NCI-H1105 treated with DMSO at 0.1 percent for 48 hours (cell line): Measurements from ENCODE around the gene ABL1.

Experiments
- DNase-seq: peaks from one replicate; lab custom pipeline; 2025; lab: John Stamatoyannopoulos, UW

The ABL1 gene

GRCh38 chr9:130872093-130872492 is 37.0 kb downstream of the ABL1 start:
- no peak for DNase-seq

- DNase-seq, result no peak
These were observed 37.5 kb downstream of the ABL1 start for GRCh38 chr9:130872508-130872907.

GRCh38 chr9:130872912-130873503 is 38.0 kb downstream of the ABL1 start:
- DNase-seq, result no peak

- no peak for DNase-seq
These were observed 38.9 kb downstream of the ABL1 start for GRCh38 chr9:130873966-130874365.

GRCh38 chr9:130874783-130875182 is 39.7 kb downstream of the ABL1 start:
- DNase-seq, result no peak

- DNase-seq, result no peak
These were observed 42.2 kb downstream of the ABL1 start for GRCh38 chr9:130877300-130877699.

GRCh38 chr9:130878295-130878694 is 43.2 kb downstream of the ABL1 start:
- no peak for DNase-seq

- no peak for DNase-seq
These were observed 44.9 kb downstream of the ABL1 start for GRCh38 chr9:130879863-130880411.

GRCh38 chr9:130880599-130881220 is 45.7 kb downstream of the ABL1 start:
- no peak for DNase-seq

- no peak for DNase-seq
These were observed 46.5 kb downstream of the ABL1 start for GRCh38 chr9:130881516-130881915.

- DNase-seq, result no peak
These were observed 47.7 kb downstream of the ABL1 start for GRCh38 chr9:130882696-130883225.

GRCh38 chr9:130883479-130883878 is 48.4 kb downstream of the ABL1 start:
- DNase-seq, result no peak

GRCh38 chr9:130884111-130884531 is 49.1 kb downstream of the ABL1 start:
- DNase-seq, result no peak

- no peak for DNase-seq
These were observed 49.8 kb downstream of the ABL1 start for GRCh38 chr9:130884542-130885483.

- no peak for DNase-seq
These were observed 50.7 kb downstream of the ABL1 start for GRCh38 chr9:130885484-130886375.

- no peak for DNase-seq
These were observed 51.9 kb downstream of the ABL1 start for GRCh38 chr9:130886981-130887380.

- DNase-seq, result no peak
These were observed 52.6 kb downstream of the ABL1 start for GRCh38 chr9:130887494-130888144.

GRCh38 chr9:130888146-130888885 is 53.3 kb downstream of the ABL1 start:
- DNase-seq, result no peak

- no peak for DNase-seq
These were observed 55.1 kb downstream of the ABL1 start for GRCh38 chr9:130890124-130890523.
